Measurements from ENCODE around the gene MKRN1.

GRCh38 chr7:140519007-140519399, 39.7 kb upstream of the MKRN1 start:
- TF ChIP-seq CTCF (conservative IDR thresholded peaks at IDR 0.05; ENCODE audit: low read length) (no peak), EZH2phosphoT487 (IDR thresholded peaks at IDR 0.05; ENCODE audit: borderline replicate concordance) (no peak)
